IgD-negative memory B cell (primary cell): ENCODE data around the gene VPS11. TPM values are rescaled to one million over a fixed set of nuclear protein-coding genes. Genes with fewer than 3 reads are reported as not detected.

ENCODE experiments used
- H3K27ac Mint-ChIP-seq, 3 donors: one replicate each; pipeline ENCODE4 v1.8.0; 2020 to 2022; ENCODE audit warnings: mild to moderate bottlenecking in 3 of 3, mixed read lengths in 3 of 3, moderate library complexity in 1 of 3
- H3K27me3 Mint-ChIP-seq: one replicate; pipeline ENCODE4 v1.8.0; 2021; ENCODE audit warnings: mixed read lengths
- H3K36me3 Mint-ChIP-seq: one replicate; pipeline ENCODE4 v1.8.0; 2020; ENCODE audit warnings: mild to moderate bottlenecking, mixed read lengths
- H3K4me1 Mint-ChIP-seq, 3 donors: one replicate each; pipeline ENCODE4 v1.8.0; 2020 to 2022; ENCODE audit warnings: mixed read lengths in 3 of 3, mild to moderate bottlenecking in 1 of 3
- H3K4me3 Mint-ChIP-seq, 4 donors: one replicate each; pipeline ENCODE4 v1.8.0; 2020 to 2022; ENCODE audit warnings: mild to moderate bottlenecking in 4 of 4, mixed read lengths in 4 of 4, moderate library complexity in 3 of 4
- H3K9me3 Mint-ChIP-seq, 3 donors: one replicate each; pipeline ENCODE4 v1.8.0; 2020 to 2021; ENCODE audit warnings: mixed read lengths in 3 of 3, mild to moderate bottlenecking in 1 of 3
- polyA plus RNA-seq: library from polyadenylated mRNA; unstranded; fragments of 300-500 nt; fragmentation: Illumina TruSeq; gene quantifications from one replicate; pipeline ENCODE4 v1.2.3, GENCODE V29; 2021

VPS11 gene
- polyA plus RNA-seq, 1 donor from 2014 or later, result 52.6 TPM

GRCh38 chr11:119110439-119110838, 42.8 kb downstream of the VPS11 start:
- Mint-ChIP-seq H3K4me1 (peaks cover 15 to 31% (median 21%) of the 10 kb centered on the region in 3 donors), H3K9me3 (no peaks in the 10 kb centered on the region), H3K36me3 (no peaks in the 10 kb centered on the region), H3K27me3 (no peaks in the 10 kb centered on the region), H3K4me3 (peak overlapping the region in 1 of 4 donors; percentile 93), H3K27ac (peak overlapping the region in 1 of 3 donors; percentile 43)

- no peaks in the 10 kb centered on the region for H3K9me3 Mint-ChIP-seq
- H3K27ac Mint-ChIP-seq, result peak overlapping the region in 1 of 3 donors; percentile 66
- H3K36me3 Mint-ChIP-seq, result peaks cover 2% of the 10 kb centered on the region
- H3K4me1 Mint-ChIP-seq, result peaks cover 15 to 28% (median 22%) of the 10 kb centered on the region in 3 donors
- no peaks in the 10 kb centered on the region for H3K27me3 Mint-ChIP-seq
- H3K4me3 Mint-ChIP-seq, result no peak overlapping the region
Measured at GRCh38 chr11:119111361-119111925, 43.8 kb downstream of the VPS11 start.

- no peak overlapping the region for H3K27ac Mint-ChIP-seq
- H3K27me3 Mint-ChIP-seq, result no peaks in the 10 kb centered on the region
- no peak overlapping the region for H3K4me3 Mint-ChIP-seq
- no peaks in the 10 kb centered on the region for H3K9me3 Mint-ChIP-seq
- peaks cover 16 to 22% (median 17%) of the 10 kb centered on the region in 3 donors for H3K4me1 Mint-ChIP-seq
- peaks cover 3% of the 10 kb centered on the region for H3K36me3 Mint-ChIP-seq
Measured at GRCh38 chr11:119112314-119113020, 44.8 kb downstream of the VPS11 start.

GRCh38 chr11:119113716-119114115, 46.1 kb downstream of the VPS11 start:
- H3K36me3 Mint-ChIP-seq, result peaks cover 3% of the 10 kb centered on the region
- H3K27ac Mint-ChIP-seq, result no peak overlapping the region
- no peaks in the 10 kb centered on the region for H3K9me3 Mint-ChIP-seq
- H3K4me1 Mint-ChIP-seq, result peaks cover 12 to 14% (median 14%) of the 10 kb centered on the region in 3 donors
- no peaks in the 10 kb centered on the region for H3K27me3 Mint-ChIP-seq
- H3K4me3 Mint-ChIP-seq, result no peak overlapping the region

- Mint-ChIP-seq H3K4me3 (no peak overlapping the region), H3K27ac (no peak overlapping the region), H3K36me3 (peaks cover 3% of the 10 kb centered on the region), H3K27me3 (no peaks in the 10 kb centered on the region), H3K9me3 (no peaks in the 10 kb centered on the region), H3K4me1 (peaks cover 6 to 9% (median 8%) of the 10 kb centered on the region in 3 donors)
Measured at GRCh38 chr11:119114351-119114750, 46.7 kb downstream of the VPS11 start.

GRCh38 chr11:119115484-119116234, 48.0 kb downstream of the VPS11 start:
- H3K36me3 Mint-ChIP-seq, result peaks cover 3% of the 10 kb centered on the region
- H3K27ac Mint-ChIP-seq, result peak overlapping the region in 1 of 3 donors; percentile 25
- no peaks in the 10 kb centered on the region for H3K27me3 Mint-ChIP-seq
- no peaks in the 10 kb centered on the region for H3K9me3 Mint-ChIP-seq
- peaks cover 9 to 11% (median 10%) of the 10 kb centered on the region in 3 donors for H3K4me1 Mint-ChIP-seq
- H3K4me3 Mint-ChIP-seq, result peak overlapping the region in 1 of 4 donors; percentile 83

GRCh38 chr11:119116235-119116594, 48.6 kb downstream of the VPS11 start:
- Mint-ChIP-seq H3K36me3 (peaks cover 3% of the 10 kb centered on the region), H3K27ac (peak overlapping the region in 1 of 3 donors; percentile 25), H3K27me3 (no peaks in the 10 kb centered on the region), H3K4me1 (peaks cover 13 to 16% (median 15%) of the 10 kb centered on the region in 3 donors), H3K9me3 (no peaks in the 10 kb centered on the region), H3K4me3 (peak overlapping the region in 1 of 4 donors; percentile 83)

GRCh38 chr11:119116601-119117000, 49.0 kb downstream of the VPS11 start:
- Mint-ChIP-seq H3K27me3 (no peaks in the 10 kb centered on the region), H3K4me1 (peaks cover 13 to 20% (median 15%) of the 10 kb centered on the region in 3 donors), H3K36me3 (peaks cover 3% of the 10 kb centered on the region), H3K4me3 (no peak overlapping the region), H3K9me3 (no peaks in the 10 kb centered on the region), H3K27ac (no peak overlapping the region)

GRCh38 chr11:119117004-119117706, 49.5 kb downstream of the VPS11 start:
- Mint-ChIP-seq H3K36me3 (peaks cover 3% of the 10 kb centered on the region), H3K4me1 (peaks cover 15 to 22% (median 19%) of the 10 kb centered on the region in 3 donors), H3K9me3 (no peaks in the 10 kb centered on the region), H3K27me3 (no peaks in the 10 kb centered on the region), H3K27ac (peak overlapping the region in 1 of 3 donors; percentile 73), H3K4me3 (no peak overlapping the region)

GRCh38 chr11:119118227-119118626, 50.6 kb downstream of the VPS11 start:
- H3K27me3 Mint-ChIP-seq, result no peaks in the 10 kb centered on the region

GRCh38 chr11:119118946-119119345, 51.3 kb downstream of the VPS11 start:
- H3K27ac Mint-ChIP-seq, result no peak overlapping the region
- peaks cover 3% of the 10 kb centered on the region for H3K36me3 Mint-ChIP-seq
- H3K9me3 Mint-ChIP-seq, result no peaks in the 10 kb centered on the region
- H3K4me3 Mint-ChIP-seq, result peak overlapping the region in 1 of 4 donors; percentile 12
- peaks cover 25 to 27% (median 27%) of the 10 kb centered on the region in 3 donors for H3K4me1 Mint-ChIP-seq
- H3K27me3 Mint-ChIP-seq, result no peaks in the 10 kb centered on the region

More at GRCh38 chr11:119118227-119118626, 50.6 kb downstream of the VPS11 start:
- Mint-ChIP-seq H3K27ac (no peak overlapping the region), H3K9me3 (no peaks in the 10 kb centered on the region), H3K36me3 (peaks cover 3% of the 10 kb centered on the region), H3K4me3 (peak overlapping the region in 2 of 4 donors; percentile 27 to 38), H3K4me1 (peaks cover 22 to 27% (median 27%) of the 10 kb centered on the region in 3 donors)

GRCh38 chr11:119120639-119121007, 53.0 kb downstream of the VPS11 start:
- Mint-ChIP-seq H3K27me3 (no peaks in the 10 kb centered on the region), H3K4me1 (peaks cover 22 to 23% (median 22%) of the 10 kb centered on the region in 3 donors), H3K27ac (peak overlapping the region; percentile 90 to 98 (median 94)), H3K4me3 (peak overlapping the region; percentile 91 to 98 (median 96)), H3K36me3 (peaks cover 3% of the 10 kb centered on the region), H3K9me3 (no peaks in the 10 kb centered on the region)

GRCh38 chr11:119121008-119121810, 53.6 kb downstream of the VPS11 start, which contains the start of gene HINFP:
HINFP (plus strand) TSS chr11:119121580; CDS start chr11:119126945, 5,365 bp downstream.
- Mint-ChIP-seq H3K9me3 (no peaks in the 10 kb centered on the region), H3K27me3 (no peaks in the 10 kb centered on the region), H3K36me3 (peaks cover 3% of the 10 kb centered on the region), H3K4me1 (peaks cover 21 to 22% (median 22%) of the 10 kb centered on the region in 3 donors), H3K27ac (peak within 1 kb of the TSS; percentile 90 to 98 (median 94)), H3K4me3 (peak within 1 kb of the TSS; percentile 91 to 98 (median 96))

- Mint-ChIP-seq H3K27ac (peak overlapping the region; percentile 90 to 98 (median 94)), H3K9me3 (no peaks in the 10 kb centered on the region), H3K4me1 (peaks cover 22 to 24% (median 22%) of the 10 kb centered on the region in 3 donors), H3K27me3 (no peaks in the 10 kb centered on the region), H3K4me3 (peak overlapping the region; percentile 91 to 98 (median 96)), H3K36me3 (no peaks in the 10 kb centered on the region)
Measured at GRCh38 chr11:119121811-119122124, 54.1 kb downstream of the VPS11 start.
